HEK293T (cell line): ENCODE measurements around the gene SRI.
"Not testable (repeated sequence)": the region's sequence is repeated elsewhere in the genome, so short reads cannot be mapped to it uniquely, and the experiment has no call there.

Source experiments
- CTCF ChIA-PET: fragments of 350-600 bp; formaldehyde crosslinking; extraction: SDS; loops from one replicate; lab custom pipeline; 2021; ENCODE audit warnings: antibody characterized with exemption, inconsistent platforms; lab: Yijun Ruan, JAX
- POLR2A ChIA-PET: fragments of 350-600 bp; formaldehyde crosslinking; extraction: SDS; loops from one replicate; lab custom pipeline; 2020; ENCODE audit warnings: antibody characterized with exemption, inconsistent platforms; lab: Yijun Ruan, JAX
- DNase-seq: peaks from one replicate; pipeline ENCODE4 v3.0.0; 2012; ENCODE audit warnings: mixed read lengths; ENCODE audit errors: extremely low spot score
- ARNT ChIP-seq: fragments of 450-650 bp; IDR thresholded peaks from 2 replicates; pipeline ENCODE4 v1.6.1; 2017; ENCODE audit warnings: mild to moderate bottlenecking
- BHLHE40 ChIP-seq: fragments of 450-650 bp; IDR thresholded peaks from 2 replicates; pipeline ENCODE4 v1.6.1; 2016; ENCODE audit warnings: mild to moderate bottlenecking, moderate library complexity, borderline replicate concordance
- CTBP1 ChIP-seq: fragments of 450-650 bp; IDR thresholded peaks from 2 replicates; pipeline ENCODE4 v1.6.1; 2016; ENCODE audit warnings: borderline replicate concordance
- ELF4 ChIP-seq: fragments of 450-650 bp; IDR thresholded peaks from 2 replicates; pipeline ENCODE4 v1.6.1; 2017; ENCODE audit warnings: antibody characterized with exemption
- FOXA1 ChIP-seq: fragments of 450-650 bp; IDR thresholded peaks from 2 replicates; pipeline ENCODE4 v1.6.1; 2016; ENCODE audit warnings: mild to moderate bottlenecking
- FOXK2 ChIP-seq: fragments of 450-650 bp; IDR thresholded peaks from 2 replicates; pipeline ENCODE4 v1.6.1; 2016; ENCODE audit warnings: mild to moderate bottlenecking
- FOXM1 ChIP-seq: fragments of 450-650 bp; IDR thresholded peaks from 2 replicates; pipeline ENCODE4 v1.6.1; 2017; ENCODE audit warnings: mild to moderate bottlenecking, borderline replicate concordance
- HDGF ChIP-seq: fragments of 450-650 bp; IDR thresholded peaks from 2 replicates; pipeline ENCODE4 v1.6.1; 2017; ENCODE audit warnings: antibody characterized with exemption, borderline replicate concordance
- L3MBTL2 ChIP-seq: fragments of 450-650 bp; conservative IDR thresholded peaks from 2 replicates; pipeline ENCODE4 v1.6.1; 2016; ENCODE audit warnings: mild to moderate bottlenecking
- LEF1 ChIP-seq: fragments of 450-650 bp; IDR thresholded peaks from 2 replicates; pipeline ENCODE4 v1.6.1; 2017; ENCODE audit warnings: mild to moderate bottlenecking, borderline replicate concordance
- NFRKB ChIP-seq: fragments of 450-650 bp; IDR thresholded peaks from 2 replicates; pipeline ENCODE4 v1.6.1; 2016; ENCODE audit warnings: mild to moderate bottlenecking, moderate library complexity
- PKNOX1 ChIP-seq: fragments of 450-650 bp; IDR thresholded peaks from 2 replicates; pipeline ENCODE4 v1.6.1; 2016
- SP1 ChIP-seq: fragments of 450-650 bp; IDR thresholded peaks from 2 replicates; pipeline ENCODE4 v1.6.1; 2017
- SUZ12 ChIP-seq: fragments of 450-650 bp; IDR thresholded peaks from 2 replicates; pipeline ENCODE4 v1.6.1; 2016; ENCODE audit warnings: mild to moderate bottlenecking
- TARDBP ChIP-seq: fragments of 450-650 bp; IDR thresholded peaks from 2 replicates; pipeline ENCODE4 v1.6.1; 2016
- ZNF384 ChIP-seq: fragments of 450-650 bp; IDR thresholded peaks from 2 replicates; pipeline ENCODE4 v1.6.1; 2016

SRI gene

GRCh38 chr7:88219781-88220747 is at the start of gene SRI:
Gene SRI, minus strand, starts transcription at chr7:88220038. Its CDS starts 12 bp downstream, at chr7:88220026.
- peak; percentile 89 for DNase-seq
- CTCF ChIA-PET = interaction anchor here (0.6 to 0.7 kb wide), 5 partner anchors 14 to 645 kb away, joined by 3 to 6 read pairs (median 3); no protein-coding TSS in a partner anchor
- POLR2A ChIA-PET = interaction anchor here (0.7 to 1.2 kb wide), 3 partner anchors 9 to 32 kb away, joined by 3 to 5 read pairs (median 3); no protein-coding TSS in a partner anchor
- no peak for TF ChIP-seq ARNT
- peak; percentile 53; the same call in 1 of the 2 replicates for TF ChIP-seq FOXM1
- peak; percentile 99 for TF ChIP-seq ZNF384
- TF ChIP-seq CTBP1 = peak; percentile 33; the same call in 1 of the 2 replicates
- TF ChIP-seq L3MBTL2 = peak; percentile 68
- peak; percentile 84 for TF ChIP-seq BHLHE40

GRCh38 chr7:88269586-88269985 is 49.7 kb upstream of the SRI start:
- TF ChIP-seq ZNF384 (no peak), SUZ12 (no peak), NFRKB (no peak), LEF1 (no peak), FOXA1 (no peak), L3MBTL2 (no peak), BHLHE40 (no peak), PKNOX1 (no peak), FOXM1 (no peak), ELF4 (no peak), SP1 (no peak), ARNT (no peak), CTBP1 (no peak), FOXK2 (no peak), HDGF (no peak), TARDBP (no peak)
- no peak for DNase-seq
- CTCF ChIA-PET = no interaction called here
- POLR2A ChIA-PET = no interaction called here

- ChIA-PET CTCF (no interaction called here), POLR2A (no interaction called here)
- DNase-seq = no peak
- TF ChIP-seq HDGF (no peak), CTBP1 (no peak), LEF1 (no peak), SP1 (no peak), TARDBP (no peak), PKNOX1 (no peak), FOXA1 (no peak), ARNT (no peak), BHLHE40 (no peak), ELF4 (no peak), ZNF384 (no peak), NFRKB (no peak)
These were observed 49.0 kb upstream of the SRI start for GRCh38 chr7:88268858-88269257.

GRCh38 chr7:88268051-88268450 is 48.2 kb upstream of the SRI start:
- POLR2A ChIA-PET = no interaction called here
- CTCF ChIA-PET = no interaction called here
- TF ChIP-seq HDGF = no peak
- TF ChIP-seq FOXK2 = no peak
- no peak for TF ChIP-seq TARDBP
- no peak for TF ChIP-seq PKNOX1
- no peak for TF ChIP-seq NFRKB
- TF ChIP-seq SUZ12 = no peak
- no peak for DNase-seq

- POLR2A ChIA-PET = no interaction called here
- DNase-seq = no peak
- CTCF ChIA-PET = no interaction called here
- TF ChIP-seq TARDBP (no peak), ARNT (no peak), CTBP1 (no peak), SUZ12 (no peak), ZNF384 (no peak), NFRKB (no peak), FOXK2 (no peak), ELF4 (no peak), PKNOX1 (no peak), BHLHE40 (no peak), FOXM1 (no peak), HDGF (no peak), FOXA1 (no peak), L3MBTL2 (no peak), LEF1 (no peak), SP1 (no peak)
These were observed 47.6 kb upstream of the SRI start for GRCh38 chr7:88267421-88267820.

GRCh38 chr7:88264987-88265386 is 45.1 kb upstream of the SRI start:
- POLR2A ChIA-PET, DNase-seq, CTCF ChIA-PET: not testable (repeated sequence)
